GM12874 (cell line): Measurements from ENCODE around the gene AGBL1.

ENCODE experiments used
- TF ChIP-seq, protein P1 (sequence below): IDR thresholded peaks from 2 replicates; pipeline ENCODE4 v1.5.1; 2011; ENCODE audit warnings: low read depth, mild to moderate bottlenecking, control low read depth, low read length, moderate library complexity; ENCODE audit not compliant: insufficient read depth

AGBL1 gene

GRCh38 chr15:86550075-86550474, 470.4 kb downstream of the AGBL1 start:
- TF ChIP-seq, protein P1, sequence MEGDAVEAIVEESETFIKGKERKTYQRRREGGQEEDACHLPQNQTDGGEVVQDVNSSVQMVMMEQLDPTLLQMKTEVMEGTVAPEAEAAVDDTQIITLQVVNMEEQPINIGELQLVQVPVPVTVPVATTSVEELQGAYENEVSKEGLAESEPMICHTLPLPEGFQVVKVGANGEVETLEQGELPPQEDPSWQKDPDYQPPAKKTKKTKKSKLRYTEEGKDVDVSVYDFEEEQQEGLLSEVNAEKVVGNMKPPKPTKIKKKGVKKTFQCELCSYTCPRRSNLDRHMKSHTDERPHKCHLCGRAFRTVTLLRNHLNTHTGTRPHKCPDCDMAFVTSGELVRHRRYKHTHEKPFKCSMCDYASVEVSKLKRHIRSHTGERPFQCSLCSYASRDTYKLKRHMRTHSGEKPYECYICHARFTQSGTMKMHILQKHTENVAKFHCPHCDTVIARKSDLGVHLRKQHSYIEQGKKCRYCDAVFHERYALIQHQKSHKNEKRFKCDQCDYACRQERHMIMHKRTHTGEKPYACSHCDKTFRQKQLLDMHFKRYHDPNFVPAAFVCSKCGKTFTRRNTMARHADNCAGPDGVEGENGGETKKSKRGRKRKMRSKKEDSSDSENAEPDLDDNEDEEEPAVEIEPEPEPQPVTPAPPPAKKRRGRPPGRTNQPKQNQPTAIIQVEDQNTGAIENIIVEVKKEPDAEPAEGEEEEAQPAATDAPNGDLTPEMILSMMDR = no peak

DNA sequence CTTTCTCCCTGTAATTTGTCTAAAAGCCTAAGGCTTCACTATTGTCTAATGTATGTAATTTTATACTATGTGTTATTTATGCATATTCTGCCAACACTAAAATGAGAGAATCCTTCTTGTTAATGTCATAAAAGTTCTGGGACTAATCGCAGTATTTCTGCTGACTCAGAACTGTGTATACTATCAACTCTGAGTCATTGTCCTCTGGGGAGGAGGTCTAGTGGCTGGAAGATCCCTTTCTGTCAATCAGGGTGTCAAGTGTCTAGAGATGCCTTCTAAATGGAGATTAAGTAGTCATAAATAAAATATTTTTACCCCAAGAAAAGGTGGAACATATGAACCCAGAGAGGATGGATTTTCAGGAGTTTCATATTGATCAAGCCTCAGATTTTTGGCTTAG, 473.4 kb downstream of the AGBL1 start:
- TF ChIP-seq, protein P1 = no peak

DNA sequence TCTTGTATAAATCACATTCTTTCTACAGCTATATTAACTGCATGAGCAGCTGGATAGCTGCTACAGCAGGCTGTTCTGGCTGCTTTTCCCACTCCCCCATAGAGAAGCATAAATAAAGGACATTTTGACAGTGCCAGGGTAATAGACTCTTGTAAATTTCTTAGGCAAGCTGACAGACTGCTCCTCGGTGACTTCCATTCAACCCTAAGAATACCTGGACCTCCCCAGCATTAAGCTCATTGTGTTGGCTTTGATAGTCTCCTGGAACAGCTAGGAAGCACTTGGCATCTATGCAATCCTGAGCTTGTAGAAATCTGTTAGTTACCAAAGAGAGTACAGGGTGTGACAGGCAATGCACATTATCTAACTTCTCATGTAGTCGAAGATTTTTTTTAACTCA, 475.4 kb downstream of the AGBL1 start:
- TF ChIP-seq, protein P1 = no peak

- TF ChIP-seq, protein P1 = no peak
These were observed 476.3 kb downstream of the AGBL1 start for GRCh38 chr15:86555939-86556338.

DNA sequence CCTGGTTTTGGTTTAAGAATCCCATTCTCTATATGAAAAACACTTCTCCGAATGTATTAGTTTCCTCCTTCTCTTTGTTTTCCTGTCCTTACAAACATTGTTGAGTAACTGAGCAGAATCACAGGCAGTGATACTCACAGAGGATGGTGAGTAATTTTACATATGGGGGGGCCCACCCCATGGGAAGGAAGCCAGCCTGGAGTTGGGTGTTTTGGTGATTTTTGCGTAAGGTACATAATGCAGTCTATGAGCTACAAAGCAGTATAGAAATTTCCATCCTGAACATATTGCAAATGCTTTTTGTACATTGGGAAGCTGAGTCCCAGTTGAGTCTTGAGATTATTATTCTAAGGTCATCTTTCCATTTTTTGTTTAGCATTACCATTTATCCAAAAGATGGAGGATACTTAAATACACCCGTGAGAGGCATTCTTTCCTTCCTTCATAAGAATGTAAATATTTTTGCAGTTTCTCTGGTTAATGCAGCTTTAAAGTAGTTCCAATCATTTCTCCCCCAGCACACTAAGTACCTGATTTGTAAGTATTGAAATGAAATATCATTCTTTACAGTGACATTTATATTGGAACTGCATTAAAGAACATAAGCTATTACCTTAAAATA, 476.8 kb downstream of the AGBL1 start:
- TF ChIP-seq, protein P1 = no peak

DNA sequence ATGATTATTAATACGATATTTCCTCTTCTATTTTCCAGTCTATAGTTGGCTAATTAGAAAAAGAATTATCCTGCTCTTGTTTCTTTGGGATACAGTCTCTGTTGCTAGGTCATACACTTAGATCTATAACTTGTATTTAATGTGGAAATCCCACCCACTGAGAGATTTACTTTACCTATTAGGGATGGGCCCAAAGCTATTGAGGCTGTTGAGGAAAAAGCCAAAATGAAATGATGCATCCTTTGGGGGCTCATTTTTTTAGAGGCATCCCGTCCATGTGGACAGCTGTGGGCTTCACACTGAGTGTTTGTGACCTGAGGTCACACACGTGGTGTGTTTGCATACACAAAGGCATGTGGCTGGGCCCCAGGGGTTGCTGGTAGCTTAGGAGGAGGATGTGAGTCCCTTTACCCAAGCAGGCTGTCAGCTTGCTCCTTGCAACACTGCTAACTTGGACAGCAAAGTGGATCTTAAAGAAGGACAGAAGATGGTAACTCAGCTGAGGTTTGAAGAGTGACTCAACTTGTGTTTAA, 477.4 kb downstream of the AGBL1 start:
- TF ChIP-seq, protein P1 = no peak

DNA sequence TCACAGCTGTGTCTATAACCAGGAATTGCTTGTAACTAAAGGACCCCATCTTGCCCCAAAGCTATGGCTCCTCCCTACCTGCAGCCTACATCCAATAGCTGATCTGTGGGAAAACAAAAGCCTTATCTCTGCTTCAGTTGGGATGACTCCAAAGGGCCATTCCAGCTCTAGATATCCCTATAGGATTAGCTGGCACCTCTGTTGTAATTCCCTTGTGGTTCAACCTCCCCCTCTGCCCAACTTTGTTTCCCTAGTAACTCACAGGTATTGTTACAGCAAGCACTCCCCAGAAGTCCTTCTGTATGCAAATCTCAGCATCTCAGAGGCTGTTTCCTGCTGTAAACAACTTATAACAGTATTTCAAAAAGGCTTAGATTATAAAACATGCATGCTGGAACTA, 478.6 kb downstream of the AGBL1 start:
- TF ChIP-seq, protein P1 = no peak
